HL-60/S4 treated with retinoic acid at 250 ng/mL for 4 days and 3 days (cell line): ENCODE measurements around the gene REPS1.
"Not testable (repeated sequence)": the region's sequence is repeated elsewhere in the genome, so short reads cannot be mapped to it uniquely, and the experiment has no call there.

ENCODE experiments used
- in situ Hi-C: fragments of 300-500 bp; cut with MboI; formaldehyde crosslinking; loops from 2 replicates; pipeline ENCODE4 v1.7.0; 2022; ENCODE audit warnings: low sequenced_read_pairs

The REPS1 gene

DNA sequence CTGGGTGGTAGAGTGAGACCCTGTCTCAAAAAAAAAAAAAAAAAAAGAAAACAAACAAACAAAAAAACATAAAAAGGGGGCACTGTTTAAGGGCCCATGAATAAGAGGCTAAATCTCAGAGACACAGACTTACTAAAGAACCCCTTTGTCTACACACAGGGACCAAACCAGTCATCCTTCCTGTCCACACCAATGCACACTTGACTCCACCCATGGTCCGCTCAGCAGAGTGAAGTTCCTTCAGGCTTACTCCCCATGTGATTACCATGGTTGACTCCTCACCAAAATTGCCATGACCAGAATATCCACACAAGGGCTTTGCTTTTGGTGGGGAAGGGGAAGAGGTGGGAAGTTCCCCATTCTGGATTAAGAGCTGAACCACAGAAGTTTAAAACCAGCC, 19.4 kb upstream of the REPS1 start:
- in situ Hi-C loops = no loop called here

- in situ Hi-C loops = no loop called here
Observed at GRCh38 chr6:139006477-139006876, 18.4 kb upstream of the REPS1 start.

GRCh38 chr6:139003751-139004150, 15.7 kb upstream of the REPS1 start:
- in situ Hi-C loops = no loop called here

DNA sequence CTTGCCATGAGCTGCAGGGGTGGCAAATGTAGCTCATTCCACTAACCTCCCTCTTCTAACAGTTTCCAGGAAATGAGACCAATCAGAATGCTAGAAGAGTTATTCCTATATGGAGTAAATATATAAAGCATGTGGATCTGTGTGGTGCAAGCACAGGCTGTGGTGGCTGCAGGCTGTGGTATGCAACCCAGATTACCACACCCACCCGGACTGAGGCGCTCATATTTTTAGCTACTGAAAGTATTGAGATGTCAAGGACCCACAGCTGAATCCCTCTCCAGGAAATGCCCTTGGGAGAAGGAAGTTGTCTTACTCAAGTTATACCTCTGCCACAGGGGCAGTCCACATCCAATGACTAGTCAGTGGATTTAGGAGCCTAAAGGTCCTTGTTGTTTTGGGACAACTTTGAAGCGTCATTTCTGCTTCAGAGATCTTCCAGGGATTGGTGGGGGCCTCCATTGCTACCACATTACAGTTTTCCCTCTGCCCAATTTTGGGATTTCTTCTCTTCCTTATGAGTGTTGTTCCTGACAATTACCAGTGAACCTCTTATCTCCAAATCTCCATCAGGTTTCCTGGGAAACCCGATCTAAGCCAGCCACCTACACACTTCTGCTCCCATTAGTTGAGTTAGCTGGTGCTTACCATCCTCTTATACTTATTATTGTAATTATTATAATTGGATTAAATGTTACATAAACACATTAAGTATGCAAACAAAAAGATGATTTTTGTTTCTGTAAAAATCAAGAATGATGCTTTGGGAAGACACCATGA, 12.1 kb upstream of the REPS1 start:
- in situ Hi-C loops = no loop called here

- in situ Hi-C loops = no loop called here
Observed at GRCh38 chr6:138997136-138997535, 9.1 kb upstream of the REPS1 start.

GRCh38 chr6:138996524-138996923, 8.5 kb upstream of the REPS1 start:
- in situ Hi-C loops = no loop called here

- in situ Hi-C loops = not testable (repeated sequence)
Observed at GRCh38 chr6:138993410-138993809, 5.4 kb upstream of the REPS1 start.

DNA sequence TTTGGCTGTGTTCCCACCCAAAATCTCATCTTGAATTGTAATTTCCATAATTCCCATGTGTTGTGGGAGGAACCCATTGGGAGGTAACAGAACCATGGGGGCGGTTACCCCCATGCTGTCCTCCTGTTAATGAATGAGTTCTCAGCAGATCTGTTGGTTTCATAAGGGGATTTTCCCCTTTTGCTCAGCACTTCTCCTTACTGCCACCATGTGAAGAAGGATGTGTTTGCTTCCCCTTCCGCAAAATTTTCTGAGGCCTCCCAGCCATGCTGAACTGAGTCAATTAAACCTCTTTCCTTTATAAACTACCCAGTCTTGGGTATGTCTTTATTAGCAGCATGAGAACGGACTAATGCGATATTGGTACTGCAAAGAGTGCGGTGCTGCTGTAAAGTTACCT, 4.9 kb upstream of the REPS1 start:
- in situ Hi-C loops = not testable (repeated sequence)

GRCh38 chr6:138991206-138991605, 3.2 kb upstream of the REPS1 start:
- in situ Hi-C loops = no loop called here

- in situ Hi-C loops = no loop called here
Observed at GRCh38 chr6:138989098-138989983, 1.3 kb upstream of the REPS1 start.

DNA sequence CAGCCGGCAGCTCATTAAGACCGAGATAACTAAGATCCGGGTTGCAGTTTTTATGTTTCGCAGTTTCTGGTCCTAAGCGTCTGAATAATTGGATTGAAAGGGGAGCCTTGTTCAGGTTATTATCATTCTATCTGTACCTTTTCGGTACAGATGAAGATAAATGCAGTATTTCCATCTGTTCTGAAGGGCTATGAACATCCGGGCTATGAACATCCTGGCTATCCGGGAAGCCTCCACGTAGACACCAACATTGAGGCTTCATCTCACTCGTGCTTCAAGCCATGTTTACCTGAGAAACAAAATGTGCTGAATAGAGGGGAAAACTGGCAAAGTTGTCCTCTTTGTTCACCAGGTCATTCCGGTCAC, 399 bp upstream of the REPS1 start:
- in situ Hi-C loops = no loop called here

DNA sequence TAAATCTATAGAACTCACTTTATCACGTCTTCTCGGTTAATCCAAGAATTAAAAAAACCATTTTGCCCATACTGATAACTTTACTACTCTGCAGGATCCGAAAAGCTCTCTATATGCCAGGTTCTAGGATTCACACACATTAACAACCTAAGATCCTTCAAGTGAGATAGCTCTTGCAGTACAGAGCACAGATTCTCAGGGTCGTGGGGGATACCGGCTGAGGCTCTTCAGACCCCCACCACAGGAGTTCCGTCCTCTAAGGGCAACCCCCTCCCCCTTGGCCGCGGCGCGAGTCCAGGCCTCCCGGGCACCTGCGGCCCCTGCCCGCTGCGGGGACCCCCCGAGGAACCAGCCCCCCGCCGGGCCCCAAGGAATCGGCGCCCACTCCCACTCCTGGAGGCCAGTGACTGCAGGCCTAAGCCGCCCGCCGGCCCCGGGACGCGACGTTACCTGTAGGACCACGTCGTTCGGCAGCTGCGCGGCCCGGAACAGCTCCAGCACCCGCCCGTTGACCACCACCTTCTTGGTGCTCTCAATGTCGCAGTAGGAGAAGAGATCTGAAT, 892 bp downstream of the REPS1 start:
- in situ Hi-C loops = no loop called here

- in situ Hi-C loops = no loop called here
Observed at GRCh38 chr6:138986578-138986977, 1.5 kb downstream of the REPS1 start.

DNA sequence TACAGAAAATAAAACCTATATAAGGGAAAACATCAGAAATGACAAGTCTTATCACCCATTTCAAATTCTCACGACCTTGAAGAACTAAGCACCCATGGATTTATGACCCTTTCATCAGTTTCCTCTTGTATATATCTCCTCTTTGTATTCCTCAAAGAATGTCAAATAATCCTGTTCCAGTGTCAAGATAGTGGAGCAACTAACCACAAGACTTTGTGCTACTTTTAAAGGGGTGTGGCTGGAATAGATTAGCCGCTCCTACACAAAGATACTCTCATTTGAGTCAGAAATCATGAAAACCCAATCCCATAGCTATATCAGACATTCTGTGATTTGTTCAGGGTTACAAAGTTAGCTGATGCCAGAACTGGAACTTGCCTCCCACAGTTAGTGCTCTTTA, 6.6 kb downstream of the REPS1 start:
- in situ Hi-C loops = no loop called here

DNA sequence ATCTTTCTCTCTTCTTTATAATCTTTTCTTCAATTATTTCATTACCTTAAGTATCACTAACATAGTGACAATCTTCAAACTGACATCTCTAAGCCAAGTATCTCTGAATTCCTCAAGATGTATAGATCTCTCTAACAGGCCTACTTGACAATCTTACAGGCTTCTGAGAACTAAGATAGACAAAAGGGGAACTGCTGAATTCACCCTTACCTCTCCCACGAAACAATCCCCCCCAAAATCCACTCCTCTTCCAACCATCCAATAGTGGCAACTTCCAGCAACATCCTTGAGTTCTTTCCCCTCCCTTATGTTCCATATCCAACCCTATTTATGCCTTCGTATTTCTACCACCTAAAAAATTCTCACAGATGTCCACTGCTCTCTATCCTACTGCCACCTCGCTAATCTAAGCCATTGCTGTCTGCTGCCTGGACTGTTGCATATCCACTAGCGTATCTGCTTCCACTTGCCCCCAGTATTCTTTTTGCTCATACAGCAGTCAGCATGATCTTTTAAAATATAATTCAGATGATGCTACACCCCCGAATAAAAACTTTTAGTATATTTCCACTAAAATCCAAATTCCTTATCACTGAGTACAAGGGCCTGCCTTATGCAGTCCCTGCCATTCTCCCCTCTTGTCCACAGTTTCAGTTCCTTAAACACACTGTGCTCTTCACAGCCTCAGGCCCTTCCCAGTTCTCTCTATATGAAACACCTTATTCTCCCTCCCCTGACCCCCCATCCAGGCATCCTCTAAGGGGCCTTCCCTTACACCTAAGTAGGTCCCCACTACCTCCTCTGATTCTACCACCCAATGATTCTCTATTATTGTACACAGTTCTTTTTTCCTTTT, 8.0 kb downstream of the REPS1 start:
- in situ Hi-C loops = no loop called here

DNA sequence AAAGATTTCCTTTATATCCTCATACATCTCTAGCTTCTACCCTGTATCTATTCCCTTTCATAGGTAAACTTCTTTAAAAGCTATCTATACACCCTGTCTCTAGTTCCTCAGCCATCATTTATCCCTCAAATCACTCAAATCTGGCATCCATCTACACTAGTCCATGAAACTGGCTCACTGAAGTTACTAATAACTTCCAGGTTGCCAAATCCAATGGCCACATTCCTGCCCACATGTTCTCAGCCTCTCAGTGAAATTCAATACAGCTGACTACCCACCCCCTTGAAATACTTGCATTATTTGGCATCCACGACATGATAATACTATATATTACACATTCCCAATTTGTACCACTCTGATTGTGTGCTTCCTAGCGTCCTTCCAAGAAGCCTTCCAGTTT, 8.7 kb downstream of the REPS1 start:
- in situ Hi-C loops = no loop called here

DNA sequence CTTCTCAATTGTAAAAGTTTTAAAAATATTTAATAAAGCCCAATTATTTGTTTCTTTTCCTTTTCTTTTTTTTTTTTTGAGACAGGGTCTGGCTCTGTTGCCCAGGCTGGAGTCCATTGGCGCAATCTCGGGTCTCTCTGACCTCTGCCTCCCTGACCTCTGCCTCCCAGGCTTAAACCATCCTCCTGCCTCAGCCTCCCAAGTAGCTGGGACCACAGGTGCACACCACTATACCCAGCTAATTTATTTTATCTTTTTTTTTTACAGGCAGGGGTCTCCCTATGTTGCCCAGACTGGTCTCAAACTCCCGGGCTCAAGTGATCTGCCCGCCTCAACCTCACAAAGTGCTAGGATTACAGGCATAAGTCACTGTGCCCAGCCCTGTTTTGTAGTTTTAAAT, 9.8 kb downstream of the REPS1 start:
- in situ Hi-C loops = no loop called here

- in situ Hi-C loops = no loop called here
Observed at GRCh38 chr6:138977646-138978167, 10.3 kb downstream of the REPS1 start.

DNA sequence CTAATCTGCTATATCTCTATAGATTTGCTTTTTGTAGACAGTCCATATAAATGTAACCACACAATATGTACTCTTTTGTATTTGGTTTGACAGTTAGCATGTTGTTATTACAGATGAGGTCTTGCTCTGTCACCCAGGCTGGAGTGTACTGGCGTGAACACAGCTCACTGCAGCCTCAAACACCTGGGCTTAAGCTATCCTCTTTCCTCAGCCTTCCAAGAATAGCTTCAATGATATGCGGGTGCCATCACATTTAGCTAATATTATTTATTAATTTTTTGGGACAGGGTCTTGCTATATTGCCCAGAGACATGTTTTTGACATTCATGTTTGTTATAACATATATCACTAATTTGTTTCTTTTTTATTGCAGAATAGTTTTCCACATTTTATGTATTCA, 10.8 kb downstream of the REPS1 start:
- in situ Hi-C loops = no loop called here

GRCh38 chr6:138975815-138976214, 12.2 kb downstream of the REPS1 start:
- in situ Hi-C loops = no loop called here
